GM08714 (cell line): ENCODE results near the gene FAM131C.
"Not testable (repeated sequence)": the region's sequence is repeated elsewhere in the genome, so short reads cannot be mapped to it uniquely, and the experiment has no call there.

Experiments used
- H3K4me3 ChIP-seq: fragments of 200-500 bp; sonication (Bioruptor generic); 2 replicates; pipeline ENCODE4 v1.5.1; 2014; ENCODE audit warnings: mild to moderate bottlenecking, low read length, inconsistent platforms
- ZNF274 ChIP-seq: IDR thresholded peaks from 2 replicates; pipeline ENCODE4 v1.6.1; 2012; ENCODE audit warnings: mild to moderate bottlenecking, low read depth, low read length

Gene FAM131C

DNA sequence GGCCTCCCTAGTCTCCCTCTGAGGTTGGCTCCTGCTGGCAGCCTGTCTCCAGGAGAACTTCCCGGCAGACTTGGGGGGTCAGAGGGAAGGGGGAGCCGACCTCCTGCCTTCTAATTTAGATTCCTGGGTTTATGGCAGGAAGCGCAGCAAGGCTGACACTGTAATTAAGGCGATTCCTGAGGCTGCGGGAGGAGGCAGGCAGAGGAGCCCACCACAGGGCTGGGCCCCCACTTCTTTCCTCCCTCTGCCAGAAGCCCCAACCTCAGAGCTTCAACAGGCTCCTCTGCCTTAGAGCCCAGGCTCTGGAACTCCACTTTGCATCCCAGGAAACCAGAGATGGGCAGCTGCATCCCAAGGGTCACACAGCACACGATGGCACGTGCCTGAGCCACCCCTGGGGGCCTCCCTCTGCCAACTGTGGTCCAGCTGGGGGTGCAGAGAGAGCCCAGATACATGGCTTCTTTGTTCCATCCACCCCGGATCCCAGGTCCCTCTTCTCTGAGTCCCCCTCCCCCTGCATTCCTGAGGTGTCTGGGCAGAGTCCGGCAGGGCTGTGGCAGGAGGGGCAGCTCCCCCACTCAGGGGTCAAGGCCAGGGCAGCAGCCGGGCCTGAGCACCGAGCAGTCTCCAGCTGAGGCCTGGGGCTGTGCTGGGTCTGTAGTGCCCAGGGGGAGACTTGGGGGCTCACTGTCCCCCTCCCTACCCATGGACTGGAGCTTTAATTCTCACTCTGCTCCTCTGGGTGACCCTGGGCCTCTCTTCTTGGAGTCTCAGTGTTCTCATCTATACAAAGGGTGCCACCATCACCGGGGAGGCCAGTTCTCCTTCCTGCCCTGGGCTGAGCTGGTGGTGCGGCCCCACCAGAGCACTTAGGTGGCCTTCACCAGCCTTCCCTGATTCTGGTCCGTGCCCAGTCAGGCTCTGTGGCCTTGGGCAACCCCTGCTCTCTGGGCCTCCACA, 39.4 kb upstream of the FAM131C start:
- TF ChIP-seq ZNF274, result no peak

DNA sequence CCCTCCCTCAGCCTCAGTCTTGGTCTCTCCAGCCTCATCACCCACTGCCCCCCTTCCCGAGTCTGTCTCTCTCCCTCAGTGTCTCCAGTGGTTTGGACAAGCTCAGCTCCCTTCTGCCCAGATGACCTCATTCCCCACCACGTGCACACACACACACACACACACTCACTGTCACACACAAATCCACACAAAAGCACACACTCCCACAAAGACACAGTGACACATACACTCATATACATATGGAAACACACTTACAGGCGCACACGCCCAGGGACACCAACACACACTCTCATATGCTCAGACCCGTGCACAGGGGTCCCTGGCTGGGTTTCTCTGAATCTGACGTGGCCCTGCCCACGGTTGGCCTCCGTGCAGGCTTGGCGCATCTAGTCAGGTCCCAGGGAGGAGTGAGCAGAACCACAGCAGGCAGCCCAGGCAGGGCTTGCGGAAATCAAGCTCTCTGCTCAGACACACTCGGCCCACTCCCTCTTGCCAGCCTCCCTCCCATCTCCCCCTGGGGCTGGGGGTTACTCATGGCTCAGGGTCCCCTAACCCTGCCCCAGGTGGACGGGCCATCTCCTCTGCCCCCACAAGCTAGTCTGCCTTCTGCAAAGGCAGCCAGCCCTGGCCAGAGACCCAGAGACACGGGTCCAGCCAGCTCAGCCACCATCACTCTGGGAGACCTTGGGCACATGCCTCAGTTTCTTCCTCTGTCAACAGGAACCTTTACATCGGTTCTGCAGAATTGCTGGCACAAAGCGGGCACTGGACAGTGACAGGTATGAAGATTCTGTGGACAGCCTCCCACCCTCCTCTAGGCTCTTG, 38.5 kb upstream of the FAM131C start:
- TF ChIP-seq ZNF274, result no peak

More for the DNA sequence above, 39.4 kb upstream of the FAM131C start:
- no peak overlapping the region for H3K4me3 ChIP-seq

DNA sequence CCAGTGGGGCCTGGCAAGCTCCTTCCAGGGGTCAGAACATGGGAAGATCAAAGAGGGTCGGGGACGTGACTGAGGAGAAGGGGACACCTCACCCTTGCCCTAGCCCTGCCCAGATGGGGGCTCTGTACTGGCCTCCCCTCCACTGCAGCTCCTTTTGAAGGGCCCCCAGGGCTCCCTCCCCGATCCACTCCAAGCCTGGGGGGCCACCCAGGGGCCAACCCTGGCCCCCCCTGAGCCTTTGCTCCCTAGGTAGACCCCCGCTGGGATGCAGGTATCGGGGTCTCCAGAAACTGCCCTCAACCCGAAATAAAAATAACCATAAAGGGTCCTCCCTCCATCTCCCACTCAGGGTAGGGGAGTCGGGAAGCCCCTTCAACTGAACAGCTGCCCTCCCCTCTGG, 37.4 kb upstream of the FAM131C start:
- H3K4me3 ChIP-seq, result no peak overlapping the region
- no peak for TF ChIP-seq ZNF274

More for the DNA sequence above, 38.5 kb upstream of the FAM131C start:
- no peak overlapping the region for H3K4me3 ChIP-seq

DNA sequence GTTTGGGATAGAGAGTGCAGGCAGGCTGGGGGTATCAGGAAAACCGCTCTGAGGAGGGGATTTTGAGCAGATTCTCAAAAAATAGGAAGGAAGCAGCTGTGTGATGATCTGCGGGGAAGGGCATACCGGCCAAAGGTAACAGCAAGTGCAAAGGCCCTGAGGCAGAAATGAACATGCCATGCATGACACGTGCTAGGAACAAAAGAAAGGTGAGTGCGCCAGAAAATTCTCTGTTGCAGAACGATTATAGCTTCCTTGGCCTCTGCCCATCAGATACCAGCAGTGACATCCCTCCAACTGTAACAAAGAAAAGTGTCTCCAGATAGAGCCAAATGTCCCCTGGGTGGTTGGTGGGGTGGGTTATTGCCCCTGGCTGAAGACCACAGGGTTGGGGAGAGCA, 37.0 kb upstream of the FAM131C start:
- TF ChIP-seq ZNF274, result no peak
- H3K4me3 ChIP-seq, result no peak overlapping the region

DNA sequence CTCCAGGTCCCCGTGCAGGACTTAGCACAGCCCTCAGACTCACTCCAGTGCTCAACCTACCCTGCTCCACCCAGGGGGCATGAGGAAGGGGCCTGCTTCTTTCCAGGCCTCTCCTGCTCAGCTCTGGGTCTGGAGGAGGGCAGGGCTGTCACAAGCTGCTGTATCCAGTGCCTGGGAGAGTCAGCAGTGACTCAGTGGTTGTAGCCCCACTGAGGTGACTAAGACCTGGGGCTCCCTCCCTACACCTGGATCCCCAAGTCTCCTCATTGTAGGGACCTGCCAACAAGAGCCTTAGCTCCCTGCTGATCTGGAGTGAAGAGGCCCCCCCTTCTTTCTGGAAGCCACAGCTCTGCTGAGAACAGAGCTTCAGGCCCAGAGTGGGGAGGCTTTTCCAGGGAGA, 36.1 kb upstream of the FAM131C start:
- TF ChIP-seq ZNF274, result no peak
- no peak overlapping the region for H3K4me3 ChIP-seq

DNA sequence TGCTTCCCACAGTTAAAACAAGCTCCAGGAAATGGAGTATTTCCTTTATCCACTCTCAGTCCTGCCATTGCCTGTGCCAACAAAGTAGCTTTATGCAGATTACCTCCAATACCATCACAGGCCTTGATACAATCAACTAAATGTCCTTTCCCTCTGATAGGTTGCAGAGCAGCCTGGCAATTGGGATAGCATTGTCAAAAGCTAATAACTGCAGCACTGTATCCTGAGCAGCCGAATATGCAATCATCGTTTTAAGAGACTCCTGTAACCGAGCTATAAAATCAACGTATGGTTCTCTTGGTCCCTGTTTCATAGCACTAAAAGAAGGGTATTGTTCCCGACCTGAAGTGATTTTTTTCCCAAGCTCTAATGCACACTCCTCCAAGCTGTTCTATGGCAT, 33.6 kb upstream of the FAM131C start:
- H3K4me3 ChIP-seq, result not testable (repeated sequence)

DNA sequence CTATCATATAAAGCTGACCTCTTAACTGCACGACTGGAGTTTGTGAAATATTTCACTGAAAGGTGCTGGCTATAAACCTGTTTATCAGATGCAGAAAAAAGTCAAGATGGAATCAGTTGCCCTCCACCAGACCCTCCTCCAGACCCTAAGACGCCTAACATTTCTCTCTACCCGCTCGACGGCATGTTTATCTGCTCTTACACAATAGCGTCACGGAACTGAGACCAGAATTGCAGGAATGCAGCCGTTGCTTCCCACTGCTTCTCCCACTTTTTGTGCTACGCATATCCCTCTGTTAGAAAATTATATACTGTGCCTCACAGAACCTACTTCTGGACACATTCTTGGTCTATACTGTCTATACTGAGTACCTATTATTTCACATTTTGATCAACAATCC, 28.2 kb upstream of the FAM131C start:
- no peak overlapping the region for H3K4me3 ChIP-seq
- no peak for TF ChIP-seq ZNF274

DNA sequence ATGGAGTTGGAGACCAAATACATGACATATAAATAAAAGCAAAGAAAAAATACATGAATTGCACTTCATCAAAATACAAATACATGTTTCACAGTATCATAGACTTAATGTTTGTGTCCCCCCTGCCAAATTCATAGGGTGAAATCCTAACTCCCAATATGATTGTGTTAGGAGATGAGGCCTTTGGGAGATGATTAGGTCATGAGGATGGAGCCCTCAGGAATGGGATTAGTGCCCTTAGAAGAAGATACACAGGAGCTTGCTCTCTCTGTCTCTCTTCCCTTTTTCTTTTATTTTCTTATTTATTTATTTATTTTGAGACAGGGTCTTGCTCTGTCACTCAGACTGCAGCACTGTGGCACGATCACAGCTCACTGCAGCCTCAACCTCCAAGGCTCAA, 26.0 kb upstream of the FAM131C start:
- H3K4me3 ChIP-seq, result no peak overlapping the region
- no peak for TF ChIP-seq ZNF274

DNA sequence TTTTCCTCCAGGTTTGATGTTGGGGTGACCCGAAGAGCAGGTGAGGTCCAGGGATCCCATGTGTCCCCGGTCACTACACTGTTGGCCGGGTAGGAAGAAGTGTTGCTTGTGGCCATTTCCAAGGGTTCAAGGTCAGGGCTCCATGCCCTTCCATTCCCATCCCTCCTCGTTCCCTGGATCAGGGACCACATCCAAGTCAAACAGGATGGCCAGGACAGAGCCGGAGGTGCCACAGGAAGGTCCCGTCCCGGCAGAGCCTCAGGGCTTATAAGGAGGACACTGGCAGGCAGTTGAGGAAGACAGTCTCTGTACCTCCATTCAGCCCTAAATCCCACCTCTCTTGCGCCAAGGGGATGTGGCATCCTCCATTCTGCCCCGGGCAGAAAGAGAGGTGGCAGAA, 22.0 kb upstream of the FAM131C start:
- no peak overlapping the region for H3K4me3 ChIP-seq
- no peak for TF ChIP-seq ZNF274

DNA sequence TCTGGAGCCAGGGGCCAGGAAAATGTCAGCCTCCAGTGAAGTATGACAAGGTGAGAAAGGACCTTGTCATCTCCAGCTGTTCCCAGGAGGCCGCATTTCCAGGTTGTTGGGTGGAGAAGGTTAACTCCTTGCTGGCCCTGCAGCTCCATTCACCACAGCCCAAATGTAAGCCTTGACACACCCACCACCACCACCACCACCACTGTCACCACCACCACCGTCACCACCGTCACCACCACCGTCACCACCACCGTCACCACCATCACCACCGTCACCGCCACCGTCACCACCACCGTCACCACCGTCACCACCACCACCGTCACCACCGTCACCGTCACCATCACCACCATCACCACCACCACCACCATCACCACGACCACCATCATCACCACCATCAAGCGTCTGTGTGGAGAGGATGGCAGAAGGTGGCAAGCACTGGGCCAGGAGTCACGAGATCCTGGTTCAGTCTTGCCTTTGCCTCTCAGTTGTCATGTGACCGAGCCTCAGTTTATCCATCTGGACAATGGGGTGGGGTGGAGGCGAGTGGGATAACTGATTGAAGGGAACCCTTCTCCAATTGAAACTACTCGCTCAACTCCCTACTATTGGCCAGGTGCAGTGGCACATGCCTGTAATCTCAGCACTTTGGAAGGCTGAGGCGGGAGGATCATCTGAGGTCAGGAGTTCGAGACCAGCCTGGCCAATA, 21.2 kb upstream of the FAM131C start:
- no peak overlapping the region for H3K4me3 ChIP-seq
- TF ChIP-seq ZNF274, result no peak

DNA sequence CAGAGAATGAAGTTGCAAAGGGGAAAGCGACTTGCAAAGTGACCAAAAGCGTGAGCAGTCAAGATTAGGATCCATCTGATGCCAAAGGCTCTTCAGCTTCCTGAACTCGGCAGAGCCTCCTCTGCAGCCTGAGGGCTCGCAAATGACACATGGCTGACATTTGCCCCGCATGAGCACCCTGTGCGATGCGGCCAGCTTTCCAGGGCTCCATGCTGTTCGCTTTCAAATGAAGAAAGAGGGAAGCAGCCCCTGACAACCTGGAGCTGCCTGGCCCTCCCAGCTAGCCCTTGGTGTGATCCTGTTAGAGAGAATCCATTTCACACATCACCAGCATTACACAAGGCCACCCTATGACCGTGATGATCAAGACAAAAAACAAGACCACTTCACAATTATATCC, 20.2 kb upstream of the FAM131C start:
- no peak overlapping the region for H3K4me3 ChIP-seq
- TF ChIP-seq ZNF274, result no peak

DNA sequence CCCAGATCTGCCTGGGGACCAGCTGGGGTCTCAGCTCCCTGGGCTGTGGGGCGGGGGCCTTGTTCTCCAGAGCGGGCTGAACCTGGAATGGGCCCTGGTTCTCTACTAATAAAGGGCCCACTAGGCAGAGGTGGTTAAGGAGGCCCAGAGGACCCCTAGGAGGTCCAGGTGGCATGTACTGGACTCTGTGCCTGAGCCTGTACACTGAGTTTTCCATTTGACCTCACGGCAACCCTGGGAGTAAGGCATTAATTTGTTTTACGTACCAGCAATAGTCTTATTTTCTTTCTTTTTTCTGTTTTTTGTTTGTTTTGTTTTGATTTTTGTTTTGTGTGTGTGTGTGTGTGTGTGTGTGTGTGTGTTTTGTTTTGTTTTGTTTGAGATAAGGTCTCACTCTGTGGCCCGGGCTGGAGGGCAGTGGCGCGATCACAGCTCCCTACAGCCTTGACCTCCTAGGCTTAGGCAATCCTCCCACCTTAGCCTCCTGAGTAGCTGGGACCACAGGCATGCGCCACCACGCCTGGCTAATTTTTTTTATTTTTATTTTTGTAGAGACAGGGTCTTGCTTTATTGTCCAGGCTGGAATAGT, 19.6 kb upstream of the FAM131C start:
- TF ChIP-seq ZNF274, result no peak
- H3K4me3 ChIP-seq, result no peak overlapping the region

DNA sequence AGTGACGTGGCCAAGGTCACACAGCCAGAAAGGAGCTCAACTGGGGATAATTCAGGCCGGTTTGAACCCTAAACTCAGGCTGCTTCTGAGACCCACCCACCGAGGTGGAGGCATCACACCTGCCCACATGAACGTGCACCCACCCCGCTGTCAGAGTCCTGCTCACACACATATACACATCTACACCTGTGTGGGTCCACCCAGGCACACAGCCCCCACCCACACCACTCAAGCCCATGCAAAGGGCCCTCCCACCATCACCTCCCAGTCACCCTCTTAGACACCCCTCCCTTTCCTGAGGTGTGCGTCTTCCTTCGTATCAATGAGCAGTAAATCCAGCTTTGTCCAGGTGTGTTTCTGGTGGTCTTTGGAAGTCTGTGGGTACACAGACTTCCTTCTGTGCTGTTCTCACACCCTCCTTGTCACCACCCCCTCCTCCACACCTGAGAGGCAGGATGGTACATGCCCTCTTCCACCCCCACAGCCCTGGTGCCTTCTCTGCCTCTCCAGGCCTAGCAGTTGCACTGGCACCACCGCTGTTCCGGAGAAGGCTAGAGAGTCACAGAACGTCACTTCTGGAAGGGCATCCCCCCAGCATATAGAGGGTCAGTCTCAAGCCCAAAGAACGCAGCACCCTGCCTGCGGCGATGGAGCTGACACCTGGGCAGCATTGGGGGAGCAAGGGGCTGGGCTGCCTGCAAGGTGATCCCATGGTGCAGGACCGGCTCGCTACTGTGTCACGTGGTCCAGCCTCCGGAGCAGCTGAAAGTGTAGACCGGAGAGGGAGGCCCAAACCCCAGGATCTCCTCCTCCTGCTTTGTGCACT, 18.9 kb upstream of the FAM131C start:
- H3K4me3 ChIP-seq, result no peak overlapping the region
- no peak for TF ChIP-seq ZNF274

DNA sequence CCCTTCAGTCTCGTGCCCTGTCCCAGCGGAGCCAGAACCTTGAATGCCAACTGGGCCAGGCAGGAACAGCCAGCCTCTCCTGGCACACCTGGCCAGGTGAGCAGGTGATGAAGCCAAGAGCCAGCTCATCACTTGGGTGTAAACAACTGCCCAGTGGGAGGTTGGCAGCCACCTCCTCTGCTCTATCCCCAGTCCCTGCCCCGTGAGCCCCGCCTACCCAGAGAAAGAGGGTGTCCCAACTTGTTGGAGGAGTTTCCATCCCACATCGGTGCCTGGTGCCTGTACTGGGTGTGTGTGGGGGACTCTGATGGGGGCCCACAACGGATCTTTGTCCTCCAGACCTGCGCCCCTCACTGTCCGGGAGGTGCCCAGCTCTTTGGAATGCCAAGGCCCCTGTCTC, 17.8 kb upstream of the FAM131C start:
- no peak overlapping the region for H3K4me3 ChIP-seq
- no peak for TF ChIP-seq ZNF274
